H4 (cell line): ENCODE data around the gene SPDYE17. TPM values are rescaled to one million over a fixed set of nuclear protein-coding genes. Genes with fewer than 3 reads are reported as not detected.
"Not testable (repeated sequence)": the region's sequence is repeated elsewhere in the genome, so short reads cannot be mapped to it uniquely, and the experiment has no call there.

Experiments used
- DNase-seq: peaks from one replicate; pipeline ENCODE4 v3.0.0-alpha.2; 2015; ENCODE audit warnings: low spot score
- total RNA-seq: library from RNA; depleted of rRNA; stranded (reverse); fragments of >200 nt; shearing (Covaris generic); gene quantifications from 2 replicates; pipeline ENCODE4 v1.2.3, GENCODE V29; 2014; rRNA removed

SPDYE17 gene, protein sequence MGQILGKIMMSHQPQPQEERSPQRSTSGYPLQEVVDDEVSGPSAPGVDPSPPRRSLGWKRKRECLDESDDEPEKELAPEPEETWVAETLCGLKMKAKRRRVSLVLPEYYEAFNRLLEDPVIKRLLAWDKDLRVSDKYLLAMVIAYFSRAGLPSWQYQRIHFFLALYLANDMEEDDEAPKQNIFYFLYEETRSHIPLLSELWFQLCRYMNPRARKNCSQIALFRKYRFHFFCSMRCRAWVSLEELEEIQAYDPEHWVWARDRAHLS
- not detected in 2 replicates for total RNA-seq

GRCh38 chr7:77032261-77032660 is at the start of gene SPDYE17:
Gene SPDYE17, minus strand, starts transcription at chr7:77032361. Its CDS starts 1,791 bp downstream, at chr7:77030570.
- DNase-seq = not testable (repeated sequence)

DNA sequence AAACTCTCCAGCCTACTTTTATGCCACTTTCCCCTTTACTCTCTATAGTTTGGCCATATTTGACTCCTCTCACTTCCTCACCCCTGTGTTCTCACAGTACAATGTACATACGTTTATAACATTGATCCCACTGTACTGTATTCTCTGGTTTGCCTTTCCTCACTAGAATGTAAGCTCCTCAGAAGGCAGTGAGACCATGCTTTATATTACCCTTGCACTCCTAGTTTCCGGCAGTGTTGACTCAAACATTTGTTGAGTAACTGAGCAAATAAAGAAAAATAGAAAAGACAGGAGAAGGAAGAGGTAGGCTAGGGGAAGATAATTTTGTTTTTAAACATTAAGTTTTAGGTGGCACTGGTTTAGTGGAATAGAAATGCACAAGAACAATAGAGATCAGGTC is 48.1 kb upstream of the SPDYE17 start:
- DNase-seq = not testable (repeated sequence)

- DNase-seq = not testable (repeated sequence)
Observed at GRCh38 chr7:77079624-77080023, 47.5 kb upstream of the SPDYE17 start.

DNA sequence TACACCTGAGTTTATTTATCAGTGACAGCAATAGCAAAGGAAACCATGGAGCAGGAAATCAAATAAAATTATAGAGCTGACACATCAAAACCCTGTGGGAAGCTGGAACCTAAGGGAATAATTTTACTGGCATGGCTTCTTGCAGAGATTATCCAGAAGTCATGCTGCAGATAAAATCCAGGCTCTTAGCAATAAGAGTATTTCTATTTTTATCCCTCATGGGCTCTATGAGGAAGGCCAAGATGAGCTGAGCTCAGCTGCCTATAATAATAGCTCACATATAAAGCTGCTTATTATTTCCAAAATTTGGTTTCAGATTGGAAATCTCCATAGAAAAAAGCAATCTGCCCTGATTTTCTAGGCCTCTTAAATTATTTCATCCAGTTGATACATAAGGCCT is 47.0 kb upstream of the SPDYE17 start:
- not testable (repeated sequence) for DNase-seq

- not testable (repeated sequence) for DNase-seq
Observed at GRCh38 chr7:77077060-77077459, 44.9 kb upstream of the SPDYE17 start.

DNA sequence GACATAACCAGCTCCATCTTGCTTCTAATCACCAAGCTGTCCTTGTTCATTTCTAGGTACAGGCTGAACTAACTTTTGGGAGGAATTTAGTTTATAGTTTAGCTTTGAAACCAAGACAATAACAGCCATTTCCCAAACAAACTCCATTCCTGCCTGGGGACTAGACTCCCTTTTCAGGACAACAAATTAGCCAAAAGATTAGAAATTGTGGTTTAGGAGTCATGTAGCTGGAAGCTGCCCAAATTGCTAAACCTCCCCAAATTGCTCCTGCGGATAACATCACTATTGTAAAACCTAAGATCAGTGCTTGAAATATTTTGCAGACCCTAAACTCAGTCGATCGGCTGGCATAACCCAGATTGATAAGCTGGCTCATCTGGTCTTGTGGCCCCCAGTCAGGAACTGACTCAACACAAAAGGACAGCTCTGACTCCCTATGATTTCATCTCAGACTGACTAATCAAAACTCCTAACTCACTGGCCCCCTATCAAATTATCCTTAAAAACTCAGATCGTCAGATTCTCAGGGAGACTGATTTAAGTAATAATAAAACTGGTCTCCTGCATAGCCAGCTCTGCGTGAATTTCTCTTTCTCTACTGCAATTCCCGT is 42.7 kb upstream of the SPDYE17 start:
- not testable (repeated sequence) for DNase-seq

GRCh38 chr7:77071108-77071507 is 38.9 kb upstream of the SPDYE17 start:
- not testable (repeated sequence) for DNase-seq

GRCh38 chr7:77065869-77066268 is 33.7 kb upstream of the SPDYE17 start:
- not testable (repeated sequence) for DNase-seq

DNA sequence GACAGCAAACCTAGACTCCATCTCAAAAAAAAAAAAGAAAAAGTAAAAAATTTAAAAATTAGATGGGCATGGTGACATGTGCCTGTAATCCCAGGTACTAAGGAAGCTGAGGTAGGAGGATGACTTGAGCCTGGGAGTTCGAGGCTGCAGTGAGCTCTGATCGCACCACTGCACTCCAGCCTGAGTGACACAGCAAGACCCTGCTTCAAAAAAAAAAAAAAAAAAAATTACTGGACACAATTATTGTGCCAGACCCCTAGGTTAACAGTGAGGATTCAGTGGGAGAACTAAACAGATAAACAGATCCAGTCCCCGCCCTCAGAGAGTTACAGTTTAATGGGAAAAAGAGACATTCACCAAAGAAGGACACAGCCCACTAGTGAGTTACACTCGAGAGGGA is 31.6 kb upstream of the SPDYE17 start:
- not testable (repeated sequence) for DNase-seq

- not testable (repeated sequence) for DNase-seq
Observed at GRCh38 chr7:77062557-77062956, 30.4 kb upstream of the SPDYE17 start, which contains the start of gene SPDYE18. Gene SPDYE18, minus strand, starts transcription at chr7:77062558. Its CDS starts 2,046 bp downstream, at chr7:77060512.

DNA sequence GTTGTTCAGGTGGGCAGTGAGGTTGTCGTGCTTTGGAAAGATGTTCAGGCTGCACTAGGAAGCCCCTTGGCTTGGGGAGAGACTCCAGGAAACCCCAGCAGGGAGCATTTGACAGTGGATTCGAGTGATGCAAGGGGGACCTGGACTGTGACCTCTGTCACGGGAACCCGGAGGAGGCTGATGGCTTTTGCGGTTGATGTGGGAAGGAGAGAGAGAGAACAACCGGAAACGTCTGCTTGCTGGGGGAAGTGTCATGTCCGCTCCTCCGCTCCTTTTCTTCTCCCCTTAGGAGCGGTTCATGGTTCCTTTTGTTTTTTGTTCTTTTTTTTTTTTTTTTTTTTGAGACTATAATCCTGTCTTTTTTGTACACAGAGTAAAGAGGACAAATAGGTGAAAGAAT is 5.8 kb downstream of the SPDYE17 start:
- DNase-seq = not testable (repeated sequence)

GRCh38 chr7:77010074-77010680 is 22.0 kb downstream of the SPDYE17 start:
- peak; percentile 67 for DNase-seq

DNA sequence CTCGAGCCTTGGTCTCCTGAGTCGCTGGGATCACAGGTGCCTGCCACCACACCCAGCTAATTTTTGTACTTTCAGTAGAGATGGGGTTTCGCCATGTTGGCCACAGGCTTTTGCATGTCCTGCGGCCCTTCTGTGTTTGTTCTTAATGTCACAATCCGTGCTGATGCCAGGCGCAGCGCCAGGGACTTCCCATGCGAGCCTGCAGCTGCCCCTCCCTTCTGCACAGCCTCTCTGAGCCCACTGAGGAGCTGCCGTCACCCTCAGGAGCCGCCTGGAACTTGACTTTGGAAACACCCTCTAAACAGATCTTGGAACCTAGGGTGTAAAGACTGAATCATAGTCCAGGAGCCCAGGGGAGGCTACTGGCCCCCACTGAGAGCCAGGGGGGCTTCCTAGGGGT is 24.2 kb downstream of the SPDYE17 start:
- DNase-seq = peak; percentile 98

GRCh38 chr7:77006127-77007110 is 25.7 kb downstream of the SPDYE17 start:
- DNase-seq = not testable (repeated sequence)

DNA sequence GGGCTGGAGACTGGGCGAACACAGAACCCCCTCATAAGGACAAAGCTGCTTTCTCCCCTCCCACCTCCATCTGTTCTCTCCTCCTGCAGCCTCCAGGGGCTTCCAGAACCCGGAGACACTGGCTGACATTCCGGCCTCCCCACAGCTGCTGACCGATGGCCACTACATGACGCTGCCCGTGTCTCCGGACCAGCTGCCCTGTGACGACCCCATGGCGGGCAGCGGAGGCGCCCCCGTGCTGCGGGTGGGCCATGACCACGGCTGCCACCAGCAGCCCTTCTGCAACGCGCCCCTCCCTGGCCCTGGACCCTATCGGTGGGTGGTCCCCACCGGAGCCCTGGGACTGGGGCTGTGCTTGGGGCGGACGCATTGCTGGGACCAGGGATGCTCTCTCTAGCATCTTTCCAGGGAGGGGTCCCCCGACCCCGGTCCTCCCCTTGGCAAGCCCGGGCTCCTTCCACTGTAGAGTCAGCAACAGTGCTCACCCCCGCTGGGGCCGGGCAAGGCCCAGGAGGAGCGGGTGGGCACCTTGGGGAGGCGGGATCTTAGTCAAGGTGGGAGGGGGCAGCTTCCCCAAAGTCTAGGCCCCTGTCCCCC is 26.6 kb downstream of the SPDYE17 start:
- not testable (repeated sequence) for DNase-seq

GRCh38 chr7:77004151-77004550 is 28.0 kb downstream of the SPDYE17 start:
- not testable (repeated sequence) for DNase-seq

DNA sequence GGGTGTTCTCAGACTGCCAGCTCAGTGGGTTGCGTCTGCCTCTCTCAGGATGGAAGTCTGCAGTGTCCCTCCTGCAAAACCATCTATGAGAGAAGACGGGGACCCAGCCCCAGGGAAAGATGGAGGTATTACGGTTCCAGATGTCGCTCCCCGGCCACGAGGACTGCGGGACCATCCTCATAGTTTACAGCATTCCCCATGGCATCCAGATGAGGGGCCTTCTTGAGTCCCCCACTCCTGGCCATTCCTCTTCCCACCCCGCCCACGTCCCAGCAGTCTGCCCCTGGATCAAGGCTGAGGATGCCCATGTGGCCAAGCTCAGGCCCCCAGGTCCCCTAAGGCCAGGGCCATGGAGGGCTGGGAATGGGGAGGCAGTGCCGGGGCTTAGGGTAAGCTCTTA is 28.9 kb downstream of the SPDYE17 start:
- DNase-seq = not testable (repeated sequence)

DNA sequence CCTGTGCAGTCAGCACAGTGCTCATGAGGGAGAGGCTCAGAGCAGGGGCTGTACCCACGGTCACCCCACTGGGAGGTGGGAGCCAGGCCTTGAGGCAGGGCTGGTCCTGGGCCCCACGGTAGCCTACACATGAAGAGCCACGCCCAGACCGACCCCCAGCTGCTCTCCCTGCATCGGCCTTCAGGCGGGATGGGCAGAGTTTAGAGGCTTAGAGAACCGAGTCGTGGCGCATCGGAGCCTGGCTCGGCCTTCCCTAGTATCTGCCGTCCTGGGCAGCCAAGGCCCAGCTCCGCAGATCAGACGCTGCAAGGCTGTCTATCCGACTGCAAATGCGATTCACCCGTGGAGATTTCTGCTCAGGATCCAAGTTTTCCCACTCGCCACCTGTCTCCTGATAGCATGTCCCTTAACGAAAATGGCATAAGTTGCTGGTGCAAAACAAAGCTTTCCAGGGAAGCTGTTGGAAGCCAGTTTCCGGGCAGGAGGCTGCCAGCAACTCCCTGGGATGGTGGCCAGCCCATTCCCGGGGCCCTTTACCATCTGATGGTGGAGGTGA is 29.4 kb downstream of the SPDYE17 start:
- not testable (repeated sequence) for DNase-seq

GRCh38 chr7:77002104-77002503 is 30.1 kb downstream of the SPDYE17 start:
- DNase-seq = not testable (repeated sequence)

DNA sequence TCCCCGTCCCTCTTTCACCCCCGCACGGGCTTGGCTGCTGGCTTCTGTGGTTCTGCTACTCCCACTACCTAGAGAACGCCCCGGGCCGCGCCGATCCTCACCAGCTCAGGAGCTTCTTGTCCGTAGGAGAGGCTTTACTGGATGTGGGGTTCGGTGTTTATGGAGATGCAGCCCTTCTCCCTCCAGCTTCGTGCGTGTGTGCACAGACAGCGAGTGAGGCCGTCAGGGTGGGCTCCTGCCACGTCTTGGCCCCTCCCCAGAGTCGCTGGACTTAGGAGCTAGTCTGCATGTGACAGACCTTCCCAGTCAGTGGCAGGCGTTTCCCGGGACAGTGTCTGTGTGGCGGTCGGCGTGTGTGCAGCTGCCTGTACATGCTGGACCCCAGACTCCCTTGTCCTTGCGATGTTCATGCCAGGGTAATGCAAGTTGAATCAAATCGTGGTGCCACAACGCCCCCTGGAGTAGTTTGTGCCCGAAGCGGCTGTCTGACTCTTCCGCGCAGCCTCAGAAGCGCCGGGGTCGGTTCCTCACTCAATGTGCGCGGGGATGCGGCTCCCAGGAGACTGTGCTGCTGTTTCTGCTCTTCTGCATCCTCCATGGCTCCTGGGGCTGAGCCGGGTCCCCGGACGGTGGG is 32.6 kb downstream of the SPDYE17 start:
- DNase-seq = not testable (repeated sequence)
